Upper lobe of left lung (tissue), 6 donors: ENCODE data around the gene ALDOC. TPM values are rescaled to one million over a fixed set of nuclear protein-coding genes. Genes with fewer than 3 reads are reported as not detected.
A peak's percentile ranks its signal among the peaks of the same experiment; 100 is the strongest.

ENCODE experiments used
- ATAC-seq, 2 donors: fragments of 200-7000 bp; cut with Tn5 transposase; one replicate each; pipeline ENCODE4 v1.9.1; 2022; ENCODE audit warnings: mild to moderate bottlenecking in 2 of 2, moderate library complexity in 2 of 2; ENCODE audit not compliant: low FRiP score in 2 of 2
- DNase-seq, 2 donors: peaks; one replicate each; pipeline ENCODE4 v3.0.0-alpha.2; 2019 to 2020
- H3K27ac ChIP-seq, 4 donors: fragments of 200-600 bp; sonication (generic); one replicate each; pipeline ENCODE4 v1.5.1; 2016 to 2019
- H3K27me3 ChIP-seq, 4 donors: fragments of 200-600 bp; sonication (generic); one replicate each; pipeline ENCODE4 v1.5.1; 2017 to 2019
- H3K36me3 ChIP-seq, 4 donors: fragments of 200-600 bp; sonication (generic); one replicate each; pipeline ENCODE4 v1.5.1; 2016 to 2019
- H3K4me1 ChIP-seq, 4 donors: fragments of 200-600 bp; sonication (generic); one replicate each; pipeline ENCODE4 v1.5.1; 2018 to 2019
- H3K4me3 ChIP-seq, 4 donors: fragments of 200-600 bp; sonication (generic); one replicate each; pipeline ENCODE4 v1.5.1; 2017 to 2019; ENCODE audit warnings: mild to moderate bottlenecking in 2 of 4, moderate library complexity in 1 of 4
- H3K9me3 ChIP-seq, 4 donors: fragments of 200-600 bp; sonication (generic); one replicate each; pipeline ENCODE4 v1.5.1; 2018 to 2019
- EP300 ChIP-seq, 4 donors: sonication (generic); formaldehyde crosslinking; IDR thresholded peaks; one replicate each; pipeline ENCODE4 v1.5.1; 2017; ENCODE audit warnings: antibody characterized with exemption in 4 of 4, control low read depth in 2 of 4
- POLR2A ChIP-seq, 4 donors: fragments of 450-650 bp; IDR thresholded peaks; one replicate each; pipeline ENCODE4 v1.5.1; 2016 to 2017; ENCODE audit warnings: antibody characterized with exemption in 4 of 4, mild to moderate bottlenecking in 2 of 4
- POLR2AphosphoS5 ChIP-seq, 2 donors: sonication (generic); formaldehyde crosslinking; IDR thresholded peaks; one replicate each; pipeline ENCODE4 v1.5.1; 2017; ENCODE audit warnings: antibody characterized with exemption in 2 of 2
- WGBS, 2 donors: methylation state at CpG; one replicate each; pipeline ENCODE4 v1.1.5; 2017 to 2018; 5-methylcytosine and 5-hydroxymethylcytosine counted together
- total RNA-seq, 6 donors: library from RNA; depleted of rRNA in 4 of 6; stranded (reverse); fragments of >200 nt in 4 of 6; gene quantifications; one replicate each; pipeline versions ENCODE4 v1.1.0 to v1.2.1, GENCODE V29; 2016 to 2021
- TF ChIP-seq, protein P1 (sequence below), 6 experiments: fragments of 450-650 bp in 4 of 6; fragments of 200-600 bp in 2 of 6; sonication (generic) in 2 of 6; IDR thresholded peaks; one replicate each; pipeline ENCODE4 v1.5.1; 2016 to 2019; ENCODE audit warnings: antibody characterized with exemption in 6 of 6
- donor health status: DM: no; HTN: no; CAD: no; lungs with moderate emphysema.
- donor health status: DM: no; HTN: yes; CAD: no; lungs with severe emphysema.

ALDOC gene
- total RNA-seq, 6 donors from 2014 or later, result 6.3 to 19.2 (median 14.2) TPM

DNA sequence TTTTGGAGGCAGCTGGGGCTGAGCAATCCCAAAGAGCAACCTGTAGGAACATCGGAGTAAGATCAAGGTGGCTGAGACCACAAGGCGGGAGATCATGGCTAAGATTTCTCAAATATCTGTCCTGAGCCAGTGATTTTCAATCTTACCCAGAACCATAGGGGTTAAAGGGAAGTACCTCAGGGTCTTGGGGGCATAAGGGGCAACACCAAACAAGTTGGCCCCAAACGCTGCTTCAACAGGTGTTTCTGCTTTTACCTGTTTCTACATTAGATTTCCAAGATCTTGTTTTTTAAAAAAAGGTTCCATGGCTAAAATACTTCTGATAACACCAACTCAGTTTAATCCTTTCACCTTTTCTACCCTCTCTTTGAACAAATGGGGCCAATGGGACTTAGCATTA is 21.7 kb downstream of the ALDOC start:
- no peak for TF ChIP-seq EP300 (IDR thresholded peaks at IDR 0.05)
- TF ChIP-seq POLR2A (IDR thresholded peaks at IDR 0.05), result no peak
- TF ChIP-seq, protein P1, sequence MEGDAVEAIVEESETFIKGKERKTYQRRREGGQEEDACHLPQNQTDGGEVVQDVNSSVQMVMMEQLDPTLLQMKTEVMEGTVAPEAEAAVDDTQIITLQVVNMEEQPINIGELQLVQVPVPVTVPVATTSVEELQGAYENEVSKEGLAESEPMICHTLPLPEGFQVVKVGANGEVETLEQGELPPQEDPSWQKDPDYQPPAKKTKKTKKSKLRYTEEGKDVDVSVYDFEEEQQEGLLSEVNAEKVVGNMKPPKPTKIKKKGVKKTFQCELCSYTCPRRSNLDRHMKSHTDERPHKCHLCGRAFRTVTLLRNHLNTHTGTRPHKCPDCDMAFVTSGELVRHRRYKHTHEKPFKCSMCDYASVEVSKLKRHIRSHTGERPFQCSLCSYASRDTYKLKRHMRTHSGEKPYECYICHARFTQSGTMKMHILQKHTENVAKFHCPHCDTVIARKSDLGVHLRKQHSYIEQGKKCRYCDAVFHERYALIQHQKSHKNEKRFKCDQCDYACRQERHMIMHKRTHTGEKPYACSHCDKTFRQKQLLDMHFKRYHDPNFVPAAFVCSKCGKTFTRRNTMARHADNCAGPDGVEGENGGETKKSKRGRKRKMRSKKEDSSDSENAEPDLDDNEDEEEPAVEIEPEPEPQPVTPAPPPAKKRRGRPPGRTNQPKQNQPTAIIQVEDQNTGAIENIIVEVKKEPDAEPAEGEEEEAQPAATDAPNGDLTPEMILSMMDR (IDR thresholded peaks at IDR 0.05), result no peak
- TF ChIP-seq POLR2AphosphoS5 (IDR thresholded peaks at IDR 0.05), result no peak
- no peak for DNase-seq
- ATAC-seq, result no peak
- peaks cover 24 to 68% (median 57%) of the 10 kb centered on the region in 4 donors for H3K36me3 ChIP-seq
- H3K9me3 ChIP-seq, result no peaks in the 10 kb centered on the region
- H3K27me3 ChIP-seq, result no peaks in the 10 kb centered on the region
- 96 to 97% methylated on average over 3 of the region's 3 CpGs for WGBS, 2 donors
- H3K27ac ChIP-seq, result no peak overlapping the region
- no peak overlapping the region for H3K4me3 ChIP-seq
- peaks cover 12 to 26% (median 17%) of the 10 kb centered on the region in 4 donors for H3K4me1 ChIP-seq

DNA sequence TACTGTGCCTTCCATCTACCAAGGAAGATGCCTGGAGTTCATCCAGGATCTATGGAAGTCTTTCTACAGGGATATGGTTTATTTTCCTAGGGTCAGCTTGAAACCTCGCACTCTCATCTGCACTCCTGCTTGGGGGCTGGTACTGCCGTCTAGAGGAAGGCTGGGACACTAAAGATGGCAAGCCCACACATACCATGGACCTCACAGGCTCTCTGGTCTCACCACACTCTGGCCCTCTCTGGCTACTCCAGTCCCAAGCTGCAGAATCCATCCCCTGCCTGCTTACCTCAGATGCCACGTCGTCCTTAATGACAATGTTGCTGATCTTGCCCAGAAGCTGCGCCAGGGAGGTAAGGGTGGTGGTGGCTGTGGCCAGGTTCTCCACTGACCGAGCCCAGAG is 22.1 kb downstream of the ALDOC start:
- WGBS, 2 donors, result 83 to 97% methylated on average over 1 to 6 of the region's 6 CpGs
- H3K27me3 ChIP-seq, result no peaks in the 10 kb centered on the region

DNA sequence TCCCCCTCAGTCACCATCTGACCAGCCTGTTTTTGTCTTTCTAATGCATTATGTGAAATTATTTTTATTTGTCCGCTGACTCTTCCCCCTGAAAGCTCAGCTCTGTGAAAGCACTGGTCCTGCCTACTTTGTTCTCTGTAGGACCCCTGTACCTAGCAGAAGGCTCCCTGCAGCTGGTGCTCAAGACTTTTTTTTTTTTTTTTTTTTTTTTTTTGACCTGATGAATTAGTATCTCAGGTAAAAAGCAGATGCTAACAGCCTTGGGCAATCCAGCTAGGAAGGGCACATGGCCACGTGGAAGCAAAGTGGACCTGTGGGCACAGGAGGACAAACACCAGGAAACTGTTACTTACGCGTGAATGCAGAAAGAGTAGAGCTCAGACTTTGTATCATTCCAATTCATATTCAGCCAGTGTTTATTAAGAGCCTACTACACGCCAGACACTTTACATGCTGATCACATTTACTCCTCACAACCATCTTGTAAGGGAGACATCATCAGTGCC is 23.6 kb downstream of the ALDOC start:
- Histone ChIP-seq H3K27me3 (no peaks in the 10 kb centered on the region), H3K4me1 (peaks cover 17 to 44% (median 24%) of the 10 kb centered on the region in 4 donors), H3K9me3 (no peaks in the 10 kb centered on the region), H3K4me3 (peak overlapping the region in 3 of 4 donors; percentile 61 to 98 (median 89)), H3K27ac (peak overlapping the region in 1 of 4 donors; percentile 77), H3K36me3 (peaks cover 18 to 49% (median 41%) of the 10 kb centered on the region in 4 donors)
- DNase-seq (no peak), ATAC-seq (no peak)
- 90 to 92% methylated on average over 5 of the region's 5 CpGs for WGBS, 2 donors
- TF ChIP-seq, protein P1 (IDR thresholded peaks at IDR 0.05), result no peak
- no peak for TF ChIP-seq POLR2A (IDR thresholded peaks at IDR 0.05)
- TF ChIP-seq EP300 (IDR thresholded peaks at IDR 0.05), result no peak
- TF ChIP-seq POLR2AphosphoS5 (IDR thresholded peaks at IDR 0.05), result no peak

More for the DNA sequence above, 22.1 kb downstream of the ALDOC start:
- DNase-seq (no peak), ATAC-seq (no peak)
- Histone ChIP-seq H3K9me3 (no peaks in the 10 kb centered on the region), H3K27ac (no peak overlapping the region), H3K4me1 (peaks cover 13 to 31% (median 20%) of the 10 kb centered on the region in 4 donors), H3K36me3 (peaks cover 24 to 64% (median 52%) of the 10 kb centered on the region in 4 donors), H3K4me3 (no peak overlapping the region)
- TF ChIP-seq POLR2A (IDR thresholded peaks at IDR 0.05) (no peak), POLR2AphosphoS5 (IDR thresholded peaks at IDR 0.05) (no peak), EP300 (IDR thresholded peaks at IDR 0.05) (no peak)
- TF ChIP-seq, protein P1 (IDR thresholded peaks at IDR 0.05), result no peak

DNA sequence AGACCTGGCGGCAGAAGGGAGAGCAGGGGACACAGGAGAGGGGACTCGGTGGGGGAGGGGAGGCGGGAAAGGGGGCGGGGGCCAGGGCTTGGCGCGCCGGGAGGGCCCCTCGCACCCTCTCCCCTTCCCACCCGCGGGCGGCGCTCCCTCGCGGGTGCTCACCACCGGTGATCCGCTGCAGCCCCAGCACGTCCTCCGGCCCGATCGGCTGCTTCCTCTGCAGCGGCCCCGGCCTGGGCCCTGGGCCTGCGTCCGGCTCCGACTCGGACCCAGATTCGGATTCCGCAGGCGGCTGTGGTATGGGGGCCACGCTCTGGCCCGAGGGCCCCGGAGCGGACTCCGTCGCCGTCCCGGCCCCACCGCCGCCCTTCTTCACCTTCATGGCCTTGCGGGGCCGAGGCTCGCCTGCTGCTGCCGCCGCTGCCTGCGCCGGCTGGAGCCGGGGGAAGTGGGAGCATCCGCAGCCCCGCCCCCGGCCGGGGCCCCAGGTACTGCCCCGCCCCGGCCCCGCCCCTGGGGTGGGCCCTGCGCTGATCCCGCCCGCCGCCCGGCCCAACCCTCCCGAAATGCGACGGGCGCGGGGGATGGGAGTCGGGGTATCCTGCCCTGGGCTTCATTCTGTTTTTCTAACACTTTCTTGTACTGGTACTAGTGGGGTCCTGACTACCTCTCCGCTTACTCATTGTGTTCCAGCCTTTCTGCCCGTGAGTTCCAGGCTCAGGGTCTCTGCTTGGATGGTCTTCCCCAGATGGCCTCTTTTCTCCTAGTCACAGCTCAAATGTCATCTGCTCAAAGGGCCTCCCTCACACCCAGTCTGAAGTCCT is 24.3 kb downstream of the ALDOC start, which contains the start of gene UNC119:
Gene UNC119 (minus strand): TSS at position 449 of the 824 bp plus-strand sequence. CDS start 67 bp downstream, at position 382.
- ATAC-seq, result peak; percentile 90 to 95
- Histone ChIP-seq H3K36me3 (peaks cover 18 to 43% (median 36%) of the 10 kb centered on the region in 4 donors), H3K9me3 (no peaks in the 10 kb centered on the region), H3K4me3 (peak within 1 kb of the TSS; percentile 61 to 98 (median 91)), H3K27ac (peak within 1 kb of the TSS; percentile 62 to 80 (median 72)), H3K4me1 (peaks cover 20 to 49% (median 24%) of the 10 kb centered on the region in 4 donors), H3K27me3 (no peaks in the 10 kb centered on the region)
- WGBS, 2 donors, result 2 to 3% methylated on average over 39 to 49 of the region's 67 CpGs
- TF ChIP-seq, protein P1 (IDR thresholded peaks at IDR 0.05), result peak in 1 of 6 experiments; percentile 7
- TF ChIP-seq POLR2AphosphoS5 (IDR thresholded peaks at IDR 0.05), result peak in 1 of 2 donors; percentile 65
- TF ChIP-seq POLR2A (IDR thresholded peaks at IDR 0.05), result peak in 2 of 4 donors; percentile 38 to 86
- no peak for TF ChIP-seq EP300 (IDR thresholded peaks at IDR 0.05)
- DNase-seq, result peak; percentile 88 to 97
